GM21515 (cell line): ENCODE data around the gene EML6.

Experiments
- ATAC-seq: cut with Tn5 transposase; IDR thresholded peaks from one replicate; pipeline ENCODE4 v1.9.1; 2021; ENCODE audit not compliant: unreplicated experiment

The EML6 gene

GRCh38 chr2:54750040-54750439 lies 26.6 kb downstream of the EML6 start:
- no peak for ATAC-seq

- ATAC-seq: no peak
Observed at GRCh38 chr2:54752439-54752838, 29.0 kb downstream of the EML6 start.

GRCh38 chr2:54755641-54756326 lies 32.3 kb downstream of the EML6 start:
- peak; percentile 72 for ATAC-seq

GRCh38 chr2:54757500-54757899 lies 34.0 kb downstream of the EML6 start:
- peak; percentile 37 for ATAC-seq

GRCh38 chr2:54758951-54759350 lies 35.5 kb downstream of the EML6 start:
- ATAC-seq: no peak

GRCh38 chr2:54760310-54760709 lies 36.8 kb downstream of the EML6 start:
- no peak for ATAC-seq

GRCh38 chr2:54763636-54764291 lies 40.3 kb downstream of the EML6 start:
- ATAC-seq: no peak

GRCh38 chr2:54767921-54768320 lies 44.5 kb downstream of the EML6 start:
- no peak for ATAC-seq

GRCh38 chr2:54768772-54769428 lies 45.4 kb downstream of the EML6 start:
- ATAC-seq: no peak

GRCh38 chr2:54770211-54770610 lies 46.7 kb downstream of the EML6 start:
- ATAC-seq: no peak

GRCh38 chr2:54770676-54771075 lies 47.2 kb downstream of the EML6 start:
- no peak for ATAC-seq

- no peak for ATAC-seq
Observed at GRCh38 chr2:54771166-54771885, 47.9 kb downstream of the EML6 start.

- ATAC-seq: no peak
Observed at GRCh38 chr2:54772110-54772509, 48.6 kb downstream of the EML6 start.

- ATAC-seq: no peak
Observed at GRCh38 chr2:54772531-54772930, 49.1 kb downstream of the EML6 start.

- no peak for ATAC-seq
Observed at GRCh38 chr2:54773233-54773632, 49.8 kb downstream of the EML6 start.

- ATAC-seq: no peak
Observed at GRCh38 chr2:54773838-54774237, 50.4 kb downstream of the EML6 start.

- no peak for ATAC-seq
Observed at GRCh38 chr2:54775710-54776109, 52.2 kb downstream of the EML6 start.

- ATAC-seq: no peak
Observed at GRCh38 chr2:54776494-54776893, 53.0 kb downstream of the EML6 start.

- no peak for ATAC-seq
Observed at GRCh38 chr2:54783349-54783748, 59.9 kb downstream of the EML6 start.

- ATAC-seq: no peak
Observed at GRCh38 chr2:54787270-54787669, 63.8 kb downstream of the EML6 start.

GRCh38 chr2:54787755-54788366 lies 64.4 kb downstream of the EML6 start:
- no peak for ATAC-seq
